ENCODE measurements around the gene ST3GAL3.
A peak's percentile ranks its signal among the peaks of the same experiment; 100 is the strongest.
"Not testable (repeated sequence)": the region's sequence is repeated elsewhere in the genome, so short reads cannot be mapped to it uniquely, and the experiment has no call there.

ST3GAL3 gene

DNA sequence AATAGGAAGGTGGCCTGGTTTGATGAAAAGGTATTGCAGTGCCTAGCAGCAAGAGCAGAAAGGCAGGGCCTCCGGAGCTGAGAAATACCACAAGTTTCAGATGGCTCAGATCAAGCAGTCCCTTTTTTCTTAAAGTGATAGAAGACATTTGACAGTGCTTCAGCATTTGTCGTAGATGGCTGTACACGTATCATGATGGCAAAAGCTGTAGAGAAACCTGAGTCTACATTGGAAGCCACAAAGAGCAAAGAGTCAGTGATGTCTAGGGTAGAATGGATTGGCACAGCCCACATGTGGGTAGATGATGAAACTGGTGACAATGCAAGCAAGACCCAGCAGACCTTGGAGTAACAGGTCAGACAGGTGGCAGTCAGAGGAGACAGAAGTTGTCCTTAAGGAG lies 124.9 kb downstream of the ST3GAL3 start:
- Mint-ChIP-seq H3K4me3 (peak overlapping the region; percentile 6), H3K4me1 (peaks cover 63% of the 10 kb centered on the region), H3K27me3 (no peaks in the 10 kb centered on the region), H3K9me3 (no peaks in the 10 kb centered on the region), H3K36me3 (peaks cover 14% of the 10 kb centered on the region), H3K27ac (peak overlapping the region; percentile 82)
- peak; percentile 35 for ATAC-seq

DNA sequence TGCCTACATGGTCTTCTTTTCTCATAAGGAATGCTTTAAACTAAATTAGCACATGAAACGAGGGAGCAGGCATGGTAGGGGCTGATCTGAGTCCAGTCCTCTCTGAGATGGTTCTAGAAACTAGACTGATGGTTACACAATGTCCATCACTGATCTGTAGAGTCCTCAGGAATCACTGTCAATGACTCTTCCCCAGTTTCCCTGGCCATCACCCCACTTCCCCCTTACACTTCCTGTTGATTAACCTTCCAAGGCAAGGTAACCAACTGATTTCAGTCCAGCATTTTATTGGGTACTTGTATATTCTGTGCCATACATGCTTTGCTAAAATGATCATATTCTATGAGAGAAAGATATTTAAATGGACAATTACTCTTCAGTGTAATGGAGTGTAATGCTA lies 125.7 kb downstream of the ST3GAL3 start:
- ATAC-seq, result no peak
- Mint-ChIP-seq H3K27ac (peak overlapping the region; percentile 82), H3K4me1 (peaks cover 63% of the 10 kb centered on the region), H3K9me3 (no peaks in the 10 kb centered on the region), H3K4me3 (no peak overlapping the region), H3K27me3 (no peaks in the 10 kb centered on the region), H3K36me3 (peaks cover 10% of the 10 kb centered on the region)

DNA sequence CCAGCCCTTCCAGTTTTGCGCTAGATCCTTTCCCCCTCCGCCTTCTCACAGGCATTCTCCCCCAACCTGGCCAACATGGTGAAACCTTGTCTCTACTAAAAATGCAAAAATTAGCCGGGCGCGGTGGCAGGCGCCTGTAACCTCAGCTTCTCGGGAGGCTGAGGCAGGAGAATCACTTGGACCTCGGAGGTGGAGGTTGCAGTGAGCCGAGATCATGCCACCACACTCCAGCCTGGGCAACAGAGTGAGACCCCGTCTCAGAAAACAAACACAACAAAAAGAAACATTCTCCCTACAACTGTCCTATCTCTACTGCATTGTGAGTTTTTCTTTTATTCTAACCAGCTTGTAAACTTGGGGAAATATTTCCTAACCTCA lies 126.6 kb downstream of the ST3GAL3 start:
- peaks cover 18% of the 10 kb centered on the region for H3K36me3 Mint-ChIP-seq
- peak overlapping the region; percentile 50 for H3K4me3 Mint-ChIP-seq
- ATAC-seq, H3K27me3 Mint-ChIP-seq, H3K9me3 Mint-ChIP-seq: not testable (repeated sequence)
- H3K4me1 Mint-ChIP-seq, result peaks cover 63% of the 10 kb centered on the region
- H3K27ac Mint-ChIP-seq, result peak overlapping the region; percentile 82

DNA sequence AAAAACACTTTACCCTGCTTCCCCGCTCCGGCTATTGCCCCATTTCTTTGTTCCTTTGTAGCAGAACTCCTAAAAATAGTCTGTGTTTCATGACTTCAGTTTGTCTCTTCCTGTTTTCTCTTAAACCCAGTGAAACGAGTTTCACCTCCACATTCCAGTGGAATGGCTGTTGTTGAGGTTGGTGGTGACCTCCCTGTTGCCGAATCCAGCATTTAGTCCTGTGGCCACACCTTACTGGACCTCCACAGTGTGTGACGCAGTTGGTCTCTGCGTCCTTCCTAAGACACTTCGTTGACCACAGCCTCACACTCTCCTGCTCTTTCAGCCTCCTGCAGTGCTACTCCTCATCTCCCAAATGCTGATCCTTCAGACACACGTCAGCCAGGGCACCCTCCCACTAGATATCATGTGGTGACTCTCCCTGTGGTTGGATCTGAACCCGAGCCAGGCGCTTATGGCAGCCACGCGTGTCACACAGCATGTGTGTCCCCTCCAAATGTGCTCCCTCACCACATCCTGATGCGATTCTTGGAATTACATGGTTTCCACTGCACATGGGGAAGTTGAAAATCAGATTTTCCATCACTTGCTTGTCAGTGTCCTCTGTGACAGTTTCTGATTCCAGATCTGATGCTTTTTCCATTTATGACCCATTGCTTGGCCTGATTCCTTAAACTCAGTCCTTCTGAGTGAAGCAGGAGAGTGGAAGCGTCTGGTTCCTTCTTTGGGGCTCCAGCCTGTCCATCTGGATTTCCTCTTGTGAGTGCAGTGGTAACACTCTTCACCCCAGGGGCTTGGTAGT lies 127.1 kb downstream of the ST3GAL3 start:
- no peaks in the 10 kb centered on the region for H3K9me3 Mint-ChIP-seq
- peaks cover 21% of the 10 kb centered on the region for H3K36me3 Mint-ChIP-seq
- no peaks in the 10 kb centered on the region for H3K27me3 Mint-ChIP-seq
- H3K4me3 Mint-ChIP-seq, result peak overlapping the region; percentile 50
- peak overlapping the region; percentile 82 for H3K27ac Mint-ChIP-seq
- ATAC-seq, result peak; percentile 5
- peaks cover 63% of the 10 kb centered on the region for H3K4me1 Mint-ChIP-seq

DNA sequence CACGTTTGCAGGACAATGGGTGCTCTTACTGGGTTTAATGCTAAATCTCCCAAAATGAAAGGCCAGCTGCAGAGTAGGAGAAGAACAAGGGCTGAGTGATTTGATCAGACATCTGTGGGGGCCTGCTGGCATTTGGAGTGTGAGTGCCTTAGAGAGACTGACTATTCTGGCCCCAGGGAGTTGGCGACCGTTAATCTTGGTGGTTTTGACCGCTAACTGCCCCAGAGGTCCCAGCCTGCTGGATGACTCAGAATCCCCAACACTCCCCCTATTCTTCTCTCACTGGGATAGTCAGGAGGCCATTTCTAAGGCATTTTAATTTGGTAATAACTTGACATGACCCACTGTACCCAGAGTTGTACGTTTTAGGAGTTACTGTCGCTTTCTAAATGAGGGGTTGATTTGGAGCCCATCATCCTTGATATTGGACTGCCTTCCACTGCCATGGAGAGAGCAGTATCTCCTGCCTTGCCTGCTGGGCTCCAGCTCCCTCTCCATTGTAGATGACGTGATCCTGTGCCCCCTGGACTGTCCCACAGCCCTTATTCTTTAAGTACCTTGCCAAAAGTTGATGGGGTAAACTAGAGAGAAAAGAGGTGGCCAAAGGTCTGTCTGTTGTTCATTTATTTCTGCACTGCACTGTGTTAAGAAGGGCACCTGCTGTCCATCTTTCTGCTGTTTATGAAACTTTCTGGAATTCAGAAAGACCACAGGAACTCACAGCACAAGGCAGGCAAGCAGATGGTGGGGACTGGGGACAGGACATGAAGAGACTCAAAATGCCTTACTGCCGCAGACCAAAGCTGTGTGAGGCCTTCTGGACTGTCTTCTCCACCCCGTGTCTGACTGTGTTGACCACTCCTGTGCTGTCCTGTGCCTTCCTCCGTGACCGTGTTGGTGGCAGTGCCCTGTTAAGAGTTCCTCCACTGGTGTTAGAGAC lies 128.0 kb downstream of the ST3GAL3 start:
- H3K4me1 Mint-ChIP-seq, result peaks cover 61% of the 10 kb centered on the region
- H3K9me3 Mint-ChIP-seq, result no peaks in the 10 kb centered on the region
- H3K27me3 Mint-ChIP-seq, result no peaks in the 10 kb centered on the region
- peaks cover 29% of the 10 kb centered on the region for H3K36me3 Mint-ChIP-seq
- no peak overlapping the region for H3K4me3 Mint-ChIP-seq
- peak overlapping the region; percentile 82 for H3K27ac Mint-ChIP-seq
- ATAC-seq, result peak; percentile 51

DNA sequence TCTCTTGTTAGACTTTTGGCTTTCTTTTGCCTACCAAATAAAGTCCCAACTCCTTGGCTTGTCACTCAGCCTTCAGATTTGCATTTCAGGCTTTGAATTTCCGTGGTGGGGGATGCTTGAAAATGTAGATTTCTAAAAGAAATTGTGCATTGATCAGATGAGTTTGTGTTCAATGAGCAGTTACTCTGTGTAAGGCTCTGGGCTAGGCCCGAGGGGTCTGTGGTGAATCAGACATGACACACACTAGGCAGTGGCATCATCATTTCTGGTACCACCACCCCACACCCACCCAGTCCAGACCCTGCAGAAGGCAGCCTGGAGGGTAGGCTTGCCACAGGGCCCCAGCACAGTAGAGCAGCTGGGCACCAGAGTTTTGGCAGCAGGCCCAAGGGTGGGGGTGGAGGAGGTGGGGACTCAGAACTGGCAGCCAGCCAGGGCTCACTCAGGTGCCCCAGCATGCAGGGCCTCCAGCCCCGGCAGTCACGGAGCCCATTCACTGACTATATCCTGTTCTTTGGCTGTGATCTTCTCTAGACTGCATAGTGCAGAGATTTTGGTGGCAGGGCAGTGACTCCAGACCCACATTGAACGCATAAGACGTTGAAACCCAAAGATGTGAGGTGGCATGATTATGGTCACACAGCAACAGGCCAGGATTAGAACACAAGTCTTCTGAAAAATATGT lies 129.1 kb downstream of the ST3GAL3 start:
- no peak overlapping the region for H3K4me3 Mint-ChIP-seq
- peaks cover 40% of the 10 kb centered on the region for H3K36me3 Mint-ChIP-seq
- H3K9me3 Mint-ChIP-seq, result no peaks in the 10 kb centered on the region
- H3K4me1 Mint-ChIP-seq, result peaks cover 50% of the 10 kb centered on the region
- peak; percentile 80 for ATAC-seq
- H3K27me3 Mint-ChIP-seq, result no peaks in the 10 kb centered on the region
- H3K27ac Mint-ChIP-seq, result peak overlapping the region; percentile 82

DNA sequence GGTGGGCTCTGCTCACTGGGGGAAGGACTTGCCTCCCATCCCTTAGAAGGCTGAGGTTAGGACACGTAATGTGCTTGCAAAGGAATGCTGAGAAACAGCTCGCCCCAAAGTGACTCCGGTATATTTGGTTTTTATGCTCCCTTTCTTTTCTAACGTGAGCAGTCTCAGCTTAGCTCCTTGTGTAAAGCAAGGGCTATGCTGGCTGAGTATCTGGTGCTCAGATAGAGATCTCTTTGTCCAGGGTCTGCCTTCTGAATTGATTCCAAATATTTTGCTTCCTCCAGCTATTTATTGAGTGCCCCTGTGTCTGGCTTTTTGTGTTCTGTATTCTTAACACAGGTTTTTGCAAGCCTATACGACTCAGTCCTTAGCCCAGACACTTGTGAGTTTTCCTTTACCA lies 131.7 kb downstream of the ST3GAL3 start:
- no peak for ATAC-seq
- no peak overlapping the region for H3K4me3 Mint-ChIP-seq
- H3K36me3 Mint-ChIP-seq, result peaks cover 64% of the 10 kb centered on the region
- H3K27me3 Mint-ChIP-seq, result no peaks in the 10 kb centered on the region
- H3K9me3 Mint-ChIP-seq, result peaks cover 4% of the 10 kb centered on the region
- no peak overlapping the region for H3K27ac Mint-ChIP-seq
- H3K4me1 Mint-ChIP-seq, result peaks cover 24% of the 10 kb centered on the region

DNA sequence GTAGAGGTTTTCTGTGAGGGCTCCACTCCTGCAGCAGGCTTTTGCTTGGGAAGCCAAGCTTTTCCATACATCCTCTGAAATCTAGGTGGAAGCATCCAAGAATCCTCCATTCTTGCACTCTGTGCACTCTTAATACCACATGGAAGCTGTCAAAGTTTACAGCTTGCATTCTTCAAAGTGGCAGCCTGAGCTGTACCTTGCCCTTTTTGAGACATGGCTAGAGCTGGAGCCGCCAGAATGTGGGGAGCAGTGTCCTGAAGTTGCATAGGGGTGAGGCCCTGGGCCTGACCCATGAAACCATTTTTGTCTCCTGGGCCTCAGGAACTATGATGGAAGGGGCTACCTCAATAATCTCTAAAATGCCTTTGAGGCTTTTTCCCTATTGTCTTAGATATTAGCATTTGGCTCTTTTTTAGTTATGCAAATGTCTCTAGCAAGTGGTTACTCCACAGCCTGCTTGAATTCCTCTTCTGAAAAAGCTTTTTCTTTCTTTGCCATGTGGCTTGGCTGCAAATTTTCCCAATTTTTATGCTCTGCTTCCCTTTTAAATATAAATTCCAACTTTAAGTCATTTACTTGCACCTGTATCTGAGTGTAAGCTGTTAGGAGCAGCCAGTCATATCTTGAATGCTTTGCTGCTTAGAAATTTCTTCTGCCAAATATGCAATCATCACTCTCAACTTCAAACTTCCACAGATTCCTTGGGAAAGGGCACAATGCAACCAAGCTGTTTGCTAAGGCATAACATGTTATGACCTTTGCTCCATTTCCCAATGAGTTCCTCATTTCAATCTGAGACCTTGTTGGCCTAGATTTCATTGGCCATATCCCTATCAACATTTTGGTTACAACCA lies 134.2 kb downstream of the ST3GAL3 start:
- H3K27me3 Mint-ChIP-seq, result no peaks in the 10 kb centered on the region

DNA sequence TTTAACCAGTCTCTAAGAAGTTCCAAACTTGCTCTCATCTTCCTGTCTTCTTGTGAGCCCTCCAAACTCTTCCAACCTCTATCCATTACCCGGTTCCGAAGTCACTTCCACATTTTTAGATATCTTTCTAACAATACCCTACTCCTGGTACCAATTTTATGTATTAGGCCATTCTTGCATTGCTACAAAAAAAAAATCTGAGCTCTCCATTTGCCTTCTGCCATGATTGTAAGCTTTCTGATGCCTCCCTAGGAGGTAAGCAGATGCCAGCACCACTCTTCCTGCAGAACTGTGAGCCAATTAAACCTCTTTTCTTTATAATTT lies 134.8 kb downstream of the ST3GAL3 start:
- no peak overlapping the region for H3K27ac Mint-ChIP-seq
- H3K4me1 Mint-ChIP-seq, result no peaks in the 10 kb centered on the region
- H3K4me3 Mint-ChIP-seq, result no peak overlapping the region
- no peak for ATAC-seq
- peaks cover 4% of the 10 kb centered on the region for H3K9me3 Mint-ChIP-seq
- no peaks in the 10 kb centered on the region for H3K27me3 Mint-ChIP-seq
- H3K36me3 Mint-ChIP-seq, result peaks cover 61% of the 10 kb centered on the region

More for the DNA sequence above, 134.2 kb downstream of the ST3GAL3 start:
- Mint-ChIP-seq H3K27ac (no peak overlapping the region), H3K4me3 (no peak overlapping the region), H3K9me3 (peaks cover 4% of the 10 kb centered on the region), H3K4me1 (no peaks in the 10 kb centered on the region), H3K36me3 (peaks cover 61% of the 10 kb centered on the region)
- no peak for ATAC-seq

DNA sequence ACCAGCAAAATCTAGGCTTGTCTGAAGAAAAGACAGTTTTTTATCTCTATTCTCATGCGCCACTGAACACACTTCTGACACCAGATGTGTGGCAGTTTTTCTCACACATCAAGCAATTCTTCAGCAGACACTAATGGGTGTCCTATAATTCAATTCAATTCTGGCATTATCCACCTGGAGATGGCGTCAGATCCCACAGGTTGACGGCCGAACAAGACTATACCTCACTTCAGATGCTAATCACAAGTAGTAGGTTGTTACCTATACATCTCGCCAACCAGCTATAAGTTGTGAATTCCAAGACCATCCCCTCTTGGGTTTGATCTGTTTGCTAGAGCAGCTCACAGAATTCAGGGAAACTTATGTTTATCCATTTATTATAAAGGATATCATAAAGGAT lies 136.3 kb downstream of the ST3GAL3 start:
- Mint-ChIP-seq H3K36me3 (peaks cover 55% of the 10 kb centered on the region), H3K27me3 (no peaks in the 10 kb centered on the region), H3K4me1 (peaks cover 2% of the 10 kb centered on the region), H3K27ac (no peak overlapping the region), H3K4me3 (no peak overlapping the region), H3K9me3 (peaks cover 4% of the 10 kb centered on the region)
- no peak for ATAC-seq

DNA sequence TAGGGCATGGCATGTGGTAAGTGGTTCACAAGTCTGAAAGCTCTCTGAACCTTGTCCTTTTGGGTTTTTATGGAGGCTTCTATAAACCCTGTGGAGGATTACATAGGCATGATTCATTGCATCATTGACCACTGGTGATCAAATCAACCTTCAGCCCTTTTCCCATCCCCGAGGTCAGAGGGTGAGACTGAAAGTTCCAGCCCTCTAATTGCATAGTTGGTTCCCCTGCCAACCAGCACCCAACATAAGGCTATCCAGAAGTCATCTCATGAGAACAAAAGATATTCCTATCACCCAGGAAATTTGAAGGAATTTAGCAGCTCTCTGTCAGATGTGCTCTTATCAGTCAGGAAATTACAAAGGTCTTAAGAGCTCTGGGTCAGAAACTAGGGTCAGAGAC lies 136.8 kb downstream of the ST3GAL3 start:
- Mint-ChIP-seq H3K27ac (no peak overlapping the region), H3K36me3 (peaks cover 56% of the 10 kb centered on the region), H3K9me3 (peaks cover 4% of the 10 kb centered on the region), H3K4me1 (peaks cover 6% of the 10 kb centered on the region), H3K4me3 (no peak overlapping the region), H3K27me3 (no peaks in the 10 kb centered on the region)
- no peak for ATAC-seq

DNA sequence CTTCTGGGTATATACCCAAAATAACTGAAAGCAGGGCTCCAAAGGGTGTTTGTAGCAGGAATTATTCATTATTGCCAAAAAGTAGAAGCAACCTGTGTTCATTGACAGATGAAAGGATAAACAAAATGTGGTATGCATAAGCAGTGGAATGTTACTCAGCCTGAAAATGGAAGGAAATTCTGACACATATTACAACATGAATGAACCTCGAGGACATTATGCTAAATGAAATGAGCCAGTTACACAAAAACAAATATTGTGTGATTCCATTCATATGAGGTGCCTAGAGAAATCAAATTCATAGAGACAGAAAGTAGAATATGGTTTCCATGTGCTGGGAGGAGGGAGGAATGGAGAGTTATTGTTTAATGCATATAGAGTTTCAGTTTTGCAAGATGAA lies 140.0 kb downstream of the ST3GAL3 start:
- Mint-ChIP-seq H3K9me3 (no peaks in the 10 kb centered on the region), H3K4me1 (peaks cover 11% of the 10 kb centered on the region), H3K27ac (no peak overlapping the region), H3K36me3 (peaks cover 34% of the 10 kb centered on the region), H3K4me3 (no peak overlapping the region), H3K27me3 (no peaks in the 10 kb centered on the region)
- no peak for ATAC-seq

DNA sequence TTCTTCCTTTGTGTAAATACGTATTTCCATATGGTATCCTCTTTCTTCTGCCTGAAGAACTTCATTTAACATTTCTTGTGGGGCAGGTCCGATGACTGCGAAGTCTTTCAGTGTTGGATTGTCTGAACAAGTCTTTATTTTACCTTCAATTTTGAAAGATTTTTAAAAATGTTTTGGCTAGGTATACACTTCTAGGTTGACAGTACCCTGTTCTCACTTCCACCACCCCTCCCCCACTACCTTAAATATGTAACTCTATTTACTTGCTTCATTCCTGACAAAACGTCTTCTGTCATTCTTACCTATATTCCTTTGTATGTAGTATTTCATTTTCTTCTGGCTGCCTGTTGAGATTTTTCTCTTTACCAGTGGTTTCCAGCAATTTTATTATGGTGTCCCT lies 140.5 kb downstream of the ST3GAL3 start:
- H3K27ac Mint-ChIP-seq, result no peak overlapping the region
- no peak for ATAC-seq
- H3K27me3 Mint-ChIP-seq, result no peaks in the 10 kb centered on the region
- H3K4me3 Mint-ChIP-seq, result no peak overlapping the region
- H3K36me3 Mint-ChIP-seq, result peaks cover 28% of the 10 kb centered on the region
- peaks cover 11% of the 10 kb centered on the region for H3K4me1 Mint-ChIP-seq
- H3K9me3 Mint-ChIP-seq, result no peaks in the 10 kb centered on the region

DNA sequence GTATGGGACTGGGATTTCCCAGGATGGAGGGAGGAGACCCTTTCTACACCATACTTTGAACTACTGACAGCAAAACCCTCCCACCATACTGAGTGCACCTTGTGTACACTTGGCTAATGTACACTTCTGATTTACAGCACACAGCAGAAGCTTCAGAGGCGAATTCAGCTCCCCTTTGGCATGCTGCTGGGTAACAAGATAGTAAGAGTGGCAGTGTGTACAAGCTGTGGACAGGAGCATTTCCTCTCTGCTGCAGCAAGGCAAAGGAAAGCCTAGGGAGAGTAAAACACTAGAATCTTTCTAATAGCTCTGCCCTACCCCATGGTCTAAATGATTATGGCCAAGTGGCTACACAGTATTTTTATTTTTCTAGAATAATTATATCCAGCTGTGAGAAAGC lies 142.3 kb downstream of the ST3GAL3 start:
- peaks cover 11% of the 10 kb centered on the region for H3K4me1 Mint-ChIP-seq
- ATAC-seq, result no peak
- H3K4me3 Mint-ChIP-seq, result no peak overlapping the region
- no peaks in the 10 kb centered on the region for H3K9me3 Mint-ChIP-seq
- H3K27me3 Mint-ChIP-seq, result no peaks in the 10 kb centered on the region
- H3K27ac Mint-ChIP-seq, result no peak overlapping the region
- H3K36me3 Mint-ChIP-seq, result peaks cover 22% of the 10 kb centered on the region
